Esophagus squamous epithelium (tissue), 4 donors: ENCODE data around the gene LACTBL1.
"Not testable (repeated sequence)": the region's sequence is repeated elsewhere in the genome, so short reads cannot be mapped to it uniquely, and the experiment has no call there.

ENCODE experiments used
- CTCF ChIP-seq, 6 experiments: fragments of 450-650 bp in 4 of 6; fragments of 200-600 bp in 2 of 6; sonication (generic) in 2 of 6; IDR thresholded peaks; one replicate each; pipeline ENCODE4 v1.5.1; 2016 to 2019; ENCODE audit warnings: antibody characterized with exemption in 6 of 6, mild to moderate bottlenecking in 4 of 6, moderate library complexity in 4 of 6
- POLR2A ChIP-seq, 4 donors: fragments of 450-650 bp; IDR thresholded peaks; one replicate each; pipeline ENCODE4 v1.6.1; 2017; ENCODE audit warnings: antibody characterized with exemption in 4 of 4, mild to moderate bottlenecking in 4 of 4, moderate library complexity in 3 of 4

GRCh38 chr1:22997528-22997927, 24.9 kb upstream of the LACTBL1 start:
- not testable (repeated sequence) for TF ChIP-seq CTCF, POLR2A (IDR thresholded peaks at IDR 0.05)
